Gastroesophageal sphincter (tissue), 3 donors: Measurements from ENCODE around the gene EXOC2.

Experiments used
- CTCF ChIP-seq, 4 experiments: fragments of 200-600 bp in 2 of 4; fragments of 450-650 bp in 2 of 4; sonication (generic) in 1 of 4; IDR thresholded peaks; one replicate each; pipeline ENCODE4 v1.5.1; 2017 to 2019; ENCODE audit warnings: antibody characterized with exemption in 4 of 4, mild to moderate bottlenecking in 2 of 4, moderate library complexity in 2 of 4
- EP300 ChIP-seq: sonication (generic); formaldehyde crosslinking; IDR thresholded peaks from one replicate; pipeline ENCODE4 v1.6.1; 2017; ENCODE audit warnings: antibody characterized with exemption, mild to moderate bottlenecking
- POLR2A ChIP-seq, 2 donors: fragments of 450-650 bp; IDR thresholded peaks; one replicate each; pipeline ENCODE4 v1.6.1; 2017; ENCODE audit warnings: antibody characterized with exemption in 2 of 2, mild to moderate bottlenecking in 2 of 2, moderate library complexity in 1 of 2
- POLR2AphosphoS5 ChIP-seq: sonication (generic); formaldehyde crosslinking; IDR thresholded peaks from one replicate; pipeline ENCODE4 v1.6.1; 2017; ENCODE audit warnings: antibody characterized with exemption

- TF ChIP-seq CTCF (IDR thresholded peaks at IDR 0.05): no peak
- TF ChIP-seq POLR2A (IDR thresholded peaks at IDR 0.05): no peak
- TF ChIP-seq POLR2AphosphoS5: no peak
- no peak for TF ChIP-seq EP300
These were observed 201.7 kb downstream of the EXOC2 start for GRCh38 chr6:491233-491632.
